Mesenchymal stem cell (in vitro differentiated cells and primary cell): ENCODE data around the gene NPPB.

Experiments
- DNase-seq: peaks from one replicate; pipeline ENCODE4 v3.0.0-alpha.2; 2013
- H2AFZ ChIP-seq: one replicate; pipeline ENCODE4 v1.6.1; 2013; ENCODE audit warnings: low read depth, mild to moderate bottlenecking, control low read depth, inconsistent platforms, low read length, moderate library complexity
- H2AK5ac ChIP-seq: 2 replicates; pipeline ENCODE4 v1.6.1; 2013; ENCODE audit warnings: low read length, moderate library complexity, mild to moderate bottlenecking, inconsistent platforms; ENCODE audit not compliant: severe bottlenecking
- H2BK120ac ChIP-seq: one replicate; pipeline ENCODE4 v1.6.1; 2013; ENCODE audit warnings: low read depth, mild to moderate bottlenecking, inconsistent platforms, low read length, moderate library complexity
- H2BK12ac ChIP-seq, 2 experiments: one replicate each; pipeline ENCODE4 v1.6.1; 2013; ENCODE audit warnings: inconsistent platforms in 2 of 2, low read length in 2 of 2, mild to moderate bottlenecking in 2 of 2, moderate library complexity in 2 of 2, control low read depth in 1 of 2
- H2BK15ac ChIP-seq: one replicate; pipeline ENCODE4 v1.6.1; 2013; ENCODE audit warnings: mild to moderate bottlenecking, low read depth, inconsistent platforms; ENCODE audit not compliant: poor library complexity, severe bottlenecking
- H2BK5ac ChIP-seq: 2 replicates; pipeline ENCODE4 v1.6.1; 2013; ENCODE audit warnings: low read depth, mild to moderate bottlenecking, low read length, control low read depth, inconsistent platforms; ENCODE audit not compliant: poor library complexity, severe bottlenecking
- H3K14ac ChIP-seq, 2 experiments: one replicate each; pipeline ENCODE4 v1.6.1; 2013; ENCODE audit warnings: inconsistent platforms in 2 of 2, low read length in 2 of 2, control low read depth in 1 of 2, mild to moderate bottlenecking in 1 of 2, moderate library complexity in 1 of 2
- H3K18ac ChIP-seq, 2 experiments: one replicate each; pipeline ENCODE4 v1.6.1; 2013; ENCODE audit warnings: inconsistent platforms in 2 of 2, low read length in 2 of 2, control low read depth in 1 of 2, low read depth in 1 of 2, mild to moderate bottlenecking in 1 of 2
- H3K23ac ChIP-seq, 2 experiments: one replicate each; pipeline ENCODE4 v1.6.1; 2013; ENCODE audit warnings: inconsistent platforms in 2 of 2, low read length in 2 of 2, mild to moderate bottlenecking in 2 of 2, moderate library complexity in 2 of 2, control low read depth in 1 of 2
- H3K27ac ChIP-seq: 2 replicates; pipeline ENCODE4 v1.5.1; 2013; ENCODE audit warnings: mild to moderate bottlenecking, moderate library complexity, low read length, control low read depth, inconsistent platforms; ENCODE audit not compliant: poor library complexity, severe bottlenecking
- H3K27me3 ChIP-seq, 2 experiments: 2 replicates each; pipeline versions ENCODE4 v1.6.1 to v1.7.0; 2013; ENCODE audit warnings: low read length in 2 of 2, mild to moderate bottlenecking in 2 of 2, moderate library complexity in 2 of 2, control low read depth in 1 of 2, inconsistent platforms in 1 of 2; ENCODE audit not compliant: control insufficient read depth in 1 of 2, insufficient read depth in 1 of 2
- H3K36me3 ChIP-seq, 2 experiments: 2 replicates each; pipeline versions ENCODE4 v1.6.1 to v1.7.0; 2013; ENCODE audit warnings: low read length in 2 of 2, control low read depth in 1 of 2, inconsistent platforms in 1 of 2, low read depth in 1 of 2, mild to moderate bottlenecking in 1 of 2; ENCODE audit not compliant: insufficient read depth in 2 of 2, control insufficient read depth in 1 of 2
- H3K4ac ChIP-seq, 2 experiments: one replicate each; pipeline ENCODE4 v1.6.1; 2013; ENCODE audit warnings: inconsistent platforms in 2 of 2, low read length in 2 of 2, mild to moderate bottlenecking in 2 of 2, moderate library complexity in 2 of 2, control low read depth in 1 of 2, low read depth in 1 of 2
- H3K4me1 ChIP-seq: 2 replicates; pipeline ENCODE4 v1.6.1; 2013; ENCODE audit warnings: low read depth, low read length, control low read depth; ENCODE audit not compliant: control insufficient read depth, insufficient read depth
- H3K4me2 ChIP-seq: 2 replicates; pipeline ENCODE4 v1.6.1; 2013; ENCODE audit warnings: low read length, mild to moderate bottlenecking, inconsistent platforms; ENCODE audit not compliant: poor library complexity, severe bottlenecking
- H3K4me3 ChIP-seq, 2 experiments: 2 replicates each; pipeline versions ENCODE4 v1.5.1 to v1.7.0; 2013; ENCODE audit warnings: low read length in 2 of 2, mild to moderate bottlenecking in 2 of 2, control low read depth in 1 of 2, low read depth in 1 of 2; ENCODE audit not compliant: insufficient read depth in 1 of 2
- H3K79me1 ChIP-seq: replicated peaks from 2 replicates; pipeline ENCODE4 v1.6.1; 2013; ENCODE audit warnings: mild to moderate bottlenecking, control low read depth, low read length, inconsistent platforms; ENCODE audit not compliant: poor library complexity, severe bottlenecking
- H3K9ac ChIP-seq: 2 replicates; pipeline ENCODE4 v1.7.0; 2013; ENCODE audit warnings: mild to moderate bottlenecking, low read length, moderate library complexity
- H3K9me3 ChIP-seq: 2 replicates; pipeline ENCODE4 v1.7.0; 2013; ENCODE audit warnings: mild to moderate bottlenecking, low read length; ENCODE audit not compliant: control insufficient read depth
- H4K8ac ChIP-seq: one replicate; pipeline ENCODE4 v1.6.1; 2013; ENCODE audit warnings: inconsistent platforms, mild to moderate bottlenecking, low read length, moderate library complexity
- H4K91ac ChIP-seq: one replicate; pipeline ENCODE4 v1.6.1; 2013; ENCODE audit warnings: mild to moderate bottlenecking, low read length, inconsistent platforms
- WGBS: methylation state at CpG from one replicate; pipeline ENCODE4 v1.1.7; 2013; ENCODE audit warnings: mixed read lengths; 5-methylcytosine and 5-hydroxymethylcytosine counted together

NPPB gene

GRCh38 chr1:11874258-11874562 lies 15.5 kb upstream of the NPPB start:
- Histone ChIP-seq H2BK120ac (no peak overlapping the region), H3K27me3 (peaks cover 52 to 88% of the 10 kb centered on the region in 2 experiments)

GRCh38 chr1:11873395-11874257 lies 14.9 kb upstream of the NPPB start:
- Histone ChIP-seq H2BK120ac (no peak overlapping the region), H3K36me3 (no peaks in the 10 kb centered on the region), H2BK12ac (no peak overlapping the region), H3K9me3 (no peaks in the 10 kb centered on the region), H3K9ac (no peak overlapping the region), H2AFZ (no peak overlapping the region), H2AK5ac (no peak overlapping the region), H3K4me1 (no peaks in the 10 kb centered on the region), H3K27ac (no peak overlapping the region), H3K4me3 (no peak overlapping the region), H3K4ac (no peak overlapping the region), H3K18ac (no peak overlapping the region), H3K14ac (no peak overlapping the region), H3K79me1 (no peaks in the 10 kb centered on the region), H2BK5ac (no peak overlapping the region), H3K4me2 (no peak overlapping the region), H2BK15ac (no peak overlapping the region), H4K8ac (no peak overlapping the region), H3K23ac (no peak overlapping the region), H3K27me3 (peaks cover 51 to 88% of the 10 kb centered on the region in 2 experiments), H4K91ac (no peak overlapping the region)
- 87% methylated on average over 14 of the region's 14 CpGs for WGBS
- DNase-seq, result no peak

More at GRCh38 chr1:11874258-11874562, 15.5 kb upstream of the NPPB start:
- Histone ChIP-seq H3K4me1 (no peaks in the 10 kb centered on the region), H3K4me3 (no peak overlapping the region), H3K4ac (no peak overlapping the region), H2AK5ac (no peak overlapping the region), H4K91ac (no peak overlapping the region), H3K79me1 (no peaks in the 10 kb centered on the region), H3K14ac (no peak overlapping the region), H3K27ac (no peak overlapping the region), H4K8ac (no peak overlapping the region), H3K36me3 (no peaks in the 10 kb centered on the region), H2AFZ (no peak overlapping the region), H3K4me2 (no peak overlapping the region), H3K23ac (no peak overlapping the region), H2BK15ac (no peak overlapping the region), H2BK5ac (no peak overlapping the region), H3K18ac (no peak overlapping the region), H3K9ac (no peak overlapping the region), H3K9me3 (no peaks in the 10 kb centered on the region), H2BK12ac (no peak overlapping the region)
- 77% methylated on average over 10 of the region's 10 CpGs for WGBS
- DNase-seq, result no peak

GRCh38 chr1:11872545-11872944 lies 13.8 kb upstream of the NPPB start:
- Histone ChIP-seq H3K23ac (no peak overlapping the region), H3K36me3 (no peaks in the 10 kb centered on the region), H3K4me3 (no peak overlapping the region), H3K4me2 (no peak overlapping the region), H3K4me1 (no peaks in the 10 kb centered on the region), H4K8ac (no peak overlapping the region), H2AK5ac (no peak overlapping the region), H3K79me1 (no peaks in the 10 kb centered on the region), H3K9ac (no peak overlapping the region), H3K9me3 (no peaks in the 10 kb centered on the region), H2AFZ (no peak overlapping the region), H4K91ac (no peak overlapping the region), H3K4ac (no peak overlapping the region), H2BK12ac (no peak overlapping the region), H2BK15ac (no peak overlapping the region), H3K27me3 (peaks cover 42 to 82% of the 10 kb centered on the region in 2 experiments), H3K18ac (no peak overlapping the region), H2BK120ac (no peak overlapping the region), H2BK5ac (no peak overlapping the region), H3K27ac (no peak overlapping the region), H3K14ac (no peak overlapping the region)
- DNase-seq, result no peak
- 73% methylated on average over 7 of the region's 7 CpGs for WGBS

GRCh38 chr1:11869650-11870207 lies 11.0 kb upstream of the NPPB start:
- H3K4ac ChIP-seq, result no peak overlapping the region
- H3K23ac ChIP-seq, result no peak overlapping the region
- DNase-seq, result no peak
- H2AFZ ChIP-seq, result no peak overlapping the region
- no peak overlapping the region for H3K9ac ChIP-seq
- no peak overlapping the region for H2BK15ac ChIP-seq
- no peak overlapping the region for H4K8ac ChIP-seq
- no peaks in the 10 kb centered on the region for H3K36me3 ChIP-seq
- H3K27me3 ChIP-seq, result peaks cover 45 to 77% of the 10 kb centered on the region in 2 experiments
- no peak overlapping the region for H4K91ac ChIP-seq
- WGBS, result 96% methylated on average over 4 of the region's 5 CpGs
- H3K14ac ChIP-seq, result no peak overlapping the region
- no peak overlapping the region for H3K27ac ChIP-seq
- no peaks in the 10 kb centered on the region for H3K4me1 ChIP-seq
- no peak overlapping the region for H2BK12ac ChIP-seq
- no peak overlapping the region for H2AK5ac ChIP-seq
- H2BK120ac ChIP-seq, result no peak overlapping the region
- H3K4me3 ChIP-seq, result no peak overlapping the region
- H3K18ac ChIP-seq, result no peak overlapping the region
- H3K9me3 ChIP-seq, result no peaks in the 10 kb centered on the region
- H2BK5ac ChIP-seq, result no peak overlapping the region
- H3K79me1 ChIP-seq, result no peaks in the 10 kb centered on the region
- H3K4me2 ChIP-seq, result no peak overlapping the region
